Body of pancreas (tissue), 4 donors: ENCODE measurements around the gene SNX5. TPM values are rescaled to one million over a fixed set of nuclear protein-coding genes. Genes with fewer than 3 reads are reported as not detected.

ENCODE experiments used
- ATAC-seq: fragments of 150-250 bp; one replicate; pipeline ENCODE4 v1.9.1; 2016
- DNase-seq, 4 donors: peaks; one replicate each; pipeline ENCODE4 v3.0.0-alpha.2; 2019
- H3K27ac ChIP-seq, 4 donors: fragments of 200-600 bp; sonication (generic); 1 replicate in 3 of 4; 2 replicates in 1 of 4; pipeline versions ENCODE4 v1.5.1 to v1.6.1; 2016 to 2019; ENCODE audit warnings: mild to moderate bottlenecking in 1 of 4, mixed read lengths in 1 of 4, moderate library complexity in 1 of 4
- H3K27me3 ChIP-seq, 2 donors: fragments of 200-600 bp; sonication (generic); one replicate each; pipeline ENCODE4 v1.6.0; 2016; ENCODE audit warnings: mild to moderate bottlenecking in 1 of 2
- H3K36me3 ChIP-seq, 2 donors: fragments of 200-600 bp; sonication (generic); replicated peaks in 1 of 2; 2 replicates each; pipeline ENCODE4 v1.5.1; 2016; ENCODE audit warnings: low read depth in 2 of 2; ENCODE audit not compliant: insufficient read depth in 1 of 2
- H3K4me1 ChIP-seq: fragments of 200-600 bp; sonication (generic); one replicate; pipeline ENCODE4 v1.6.0; 2016
- H3K4me3 ChIP-seq, 2 donors: fragments of 200-600 bp; sonication (generic); 1 replicate in 1 of 2; 2 replicates in 1 of 2; pipeline ENCODE4 v1.5.1; 2016 to 2019
- H3K9me3 ChIP-seq, 3 donors: fragments of 200-600 bp; sonication (generic); 1 replicate in 2 of 3; 2 replicates in 1 of 3; pipeline ENCODE4 v1.5.1; 2016
- POLR2A ChIP-seq, 3 donors: fragments of 450-650 bp; IDR thresholded peaks; one replicate each; pipeline ENCODE4 v1.6.1; 2016; ENCODE audit warnings: antibody characterized with exemption in 3 of 3, mild to moderate bottlenecking in 2 of 3
- WGBS, 2 donors: methylation state at CpG; one replicate each; pipeline ENCODE4 v1.1.5; 2017; 5-methylcytosine and 5-hydroxymethylcytosine counted together
- intact Hi-C: fragments of 100-400 bp; cut with DNase I; formaldehyde crosslinking; loops from one replicate; pipeline ENCODE4 v1.15.1; 2023
- total RNA-seq, 2 donors: library from RNA; depleted of rRNA; stranded (reverse); fragments of >200 nt; gene quantifications; one replicate each; pipeline ENCODE4 v1.1.0, GENCODE V29; 2016
- TF ChIP-seq, protein P1 (sequence below), 7 experiments: fragments of 450-650 bp in 4 of 7; fragments of 200-600 bp in 3 of 7; sonication (generic) in 3 of 7; IDR thresholded peaks; one replicate each; pipeline ENCODE4 v1.5.1; 2016 to 2019; ENCODE audit warnings: antibody characterized with exemption in 7 of 7

The SNX5 gene
- total RNA-seq, 2 donors from 2014 or later = 61.3 to 84.3 TPM

DNA sequence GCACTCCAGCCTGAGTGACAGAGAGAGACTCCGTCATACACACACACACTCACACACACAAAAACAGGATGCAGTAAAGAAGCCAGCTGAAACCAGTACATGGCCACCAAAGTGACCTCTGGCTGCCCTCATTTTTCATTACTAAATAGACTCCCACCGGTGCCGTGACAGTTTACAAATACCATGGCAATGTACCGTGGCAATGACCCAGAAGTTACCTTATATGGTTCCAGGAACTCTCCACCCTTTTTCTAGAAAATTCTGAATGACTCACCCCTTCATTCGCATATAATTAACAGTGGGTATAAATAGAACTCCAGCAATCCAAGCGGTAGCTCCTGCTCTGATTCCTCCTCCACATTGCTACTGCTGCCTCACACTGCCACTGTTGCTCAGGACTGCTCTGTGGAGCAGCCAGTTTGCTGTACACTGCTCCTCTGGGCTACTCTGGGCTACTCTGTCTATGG is 57.7 kb downstream of the SNX5 start:
- DNase-seq (peak in 3 of 4 donors; percentile 40 to 67 (median 66)), ATAC-seq (peak; percentile 91)
- peak; percentile 28 to 43 (median 33) for TF ChIP-seq POLR2A (IDR thresholded peaks at IDR 0.05)
- TF ChIP-seq, protein P1, sequence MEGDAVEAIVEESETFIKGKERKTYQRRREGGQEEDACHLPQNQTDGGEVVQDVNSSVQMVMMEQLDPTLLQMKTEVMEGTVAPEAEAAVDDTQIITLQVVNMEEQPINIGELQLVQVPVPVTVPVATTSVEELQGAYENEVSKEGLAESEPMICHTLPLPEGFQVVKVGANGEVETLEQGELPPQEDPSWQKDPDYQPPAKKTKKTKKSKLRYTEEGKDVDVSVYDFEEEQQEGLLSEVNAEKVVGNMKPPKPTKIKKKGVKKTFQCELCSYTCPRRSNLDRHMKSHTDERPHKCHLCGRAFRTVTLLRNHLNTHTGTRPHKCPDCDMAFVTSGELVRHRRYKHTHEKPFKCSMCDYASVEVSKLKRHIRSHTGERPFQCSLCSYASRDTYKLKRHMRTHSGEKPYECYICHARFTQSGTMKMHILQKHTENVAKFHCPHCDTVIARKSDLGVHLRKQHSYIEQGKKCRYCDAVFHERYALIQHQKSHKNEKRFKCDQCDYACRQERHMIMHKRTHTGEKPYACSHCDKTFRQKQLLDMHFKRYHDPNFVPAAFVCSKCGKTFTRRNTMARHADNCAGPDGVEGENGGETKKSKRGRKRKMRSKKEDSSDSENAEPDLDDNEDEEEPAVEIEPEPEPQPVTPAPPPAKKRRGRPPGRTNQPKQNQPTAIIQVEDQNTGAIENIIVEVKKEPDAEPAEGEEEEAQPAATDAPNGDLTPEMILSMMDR (IDR thresholded peaks at IDR 0.05) = no peak
- Histone ChIP-seq H3K36me3 (no peaks in the 10 kb centered on the region), H3K4me3 (no peak overlapping the region), H3K27ac (peak overlapping the region in 3 of 4 donors; percentile 10 to 36 (median 22)), H3K9me3 (no peaks in the 10 kb centered on the region), H3K27me3 (no peaks in the 10 kb centered on the region), H3K4me1 (peaks cover 4% of the 10 kb centered on the region)
- intact Hi-C loops = no loop called here
- 42 to 44% methylated on average over 6 of the region's 6 CpGs for WGBS, 2 donors

DNA sequence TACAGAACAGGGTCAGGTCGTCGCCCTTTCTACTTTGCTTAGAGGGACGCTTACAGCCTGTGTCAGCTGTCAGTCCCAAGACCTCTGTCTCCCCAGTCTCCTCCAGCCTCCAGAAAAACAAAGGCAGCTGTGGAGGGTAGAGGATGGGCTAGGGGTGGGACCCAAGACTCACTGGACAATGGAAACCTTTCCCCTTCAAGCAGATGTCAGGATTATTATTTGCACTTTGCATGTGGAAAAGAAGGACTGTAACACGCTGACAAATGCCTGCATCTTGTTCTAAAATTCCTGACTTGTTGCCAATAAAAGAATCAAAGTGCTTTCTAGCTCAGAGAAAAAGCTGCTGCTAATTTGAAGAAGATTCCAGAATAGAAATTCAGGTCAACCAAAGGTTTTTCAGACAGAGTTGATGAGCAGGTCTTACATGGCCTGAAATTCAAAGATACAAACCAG is 58.7 kb downstream of the SNX5 start:
- ATAC-seq = no peak
- no peaks in the 10 kb centered on the region for H3K36me3 ChIP-seq
- H3K4me3 ChIP-seq = no peak overlapping the region
- no peaks in the 10 kb centered on the region for H3K27me3 ChIP-seq
- no peak for DNase-seq
- H3K4me1 ChIP-seq = peaks cover 4% of the 10 kb centered on the region
- TF ChIP-seq POLR2A (IDR thresholded peaks at IDR 0.05) = no peak
- TF ChIP-seq, protein P1 (IDR thresholded peaks at IDR 0.05) = no peak
- peak overlapping the region in 2 of 4 donors; percentile 22 to 36 for H3K27ac ChIP-seq
- H3K9me3 ChIP-seq = no peaks in the 10 kb centered on the region
- intact Hi-C loops = no loop called here
- 76 to 80% methylated on average over 4 of the region's 4 CpGs for WGBS, 2 donors

- no peak for DNase-seq
- no peak for TF ChIP-seq POLR2A (IDR thresholded peaks at IDR 0.05)
- TF ChIP-seq, protein P1 (IDR thresholded peaks at IDR 0.05) = no peak
- Histone ChIP-seq H3K4me3 (no peak overlapping the region), H3K36me3 (no peaks in the 10 kb centered on the region), H3K9me3 (no peaks in the 10 kb centered on the region), H3K27ac (no peak overlapping the region), H3K27me3 (no peaks in the 10 kb centered on the region), H3K4me1 (peaks cover 2% of the 10 kb centered on the region)
- 85 to 92% methylated on average over 7 of the region's 7 CpGs for WGBS, 2 donors
- ATAC-seq = no peak
- intact Hi-C loops = no loop called here
Observed at GRCh38 chr20:17905544-17905943, 63.0 kb downstream of the SNX5 start.

DNA sequence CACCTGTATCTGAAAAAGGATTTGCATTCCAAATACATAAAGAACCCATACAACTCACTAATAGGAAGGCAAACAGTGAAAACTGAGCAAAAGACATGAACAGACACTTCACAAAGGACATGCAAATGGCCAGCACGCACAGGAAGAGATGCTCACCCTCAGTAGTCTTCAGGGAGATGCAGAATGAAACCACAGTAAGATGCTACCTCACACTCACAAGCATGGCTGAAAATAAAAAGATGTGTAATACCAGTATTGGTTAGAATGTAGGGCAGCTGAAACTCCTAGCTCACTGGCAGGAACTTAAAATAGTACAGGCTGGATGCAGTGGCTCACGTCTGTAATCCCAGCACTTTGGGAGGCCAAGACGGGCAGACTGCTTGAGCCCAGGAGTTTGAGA is 64.6 kb downstream of the SNX5 start:
- WGBS, 2 donors = 77 to 89% methylated on average over 3 of the region's 3 CpGs
- no peak for DNase-seq
- TF ChIP-seq POLR2A (IDR thresholded peaks at IDR 0.05) = no peak
- TF ChIP-seq, protein P1 (IDR thresholded peaks at IDR 0.05) = no peak
- no peak for ATAC-seq
- Histone ChIP-seq H3K4me1 (no peaks in the 10 kb centered on the region), H3K9me3 (no peaks in the 10 kb centered on the region), H3K27me3 (no peaks in the 10 kb centered on the region), H3K36me3 (no peaks in the 10 kb centered on the region), H3K4me3 (no peak overlapping the region), H3K27ac (no peak overlapping the region)
- intact Hi-C loops = no loop called here

DNA sequence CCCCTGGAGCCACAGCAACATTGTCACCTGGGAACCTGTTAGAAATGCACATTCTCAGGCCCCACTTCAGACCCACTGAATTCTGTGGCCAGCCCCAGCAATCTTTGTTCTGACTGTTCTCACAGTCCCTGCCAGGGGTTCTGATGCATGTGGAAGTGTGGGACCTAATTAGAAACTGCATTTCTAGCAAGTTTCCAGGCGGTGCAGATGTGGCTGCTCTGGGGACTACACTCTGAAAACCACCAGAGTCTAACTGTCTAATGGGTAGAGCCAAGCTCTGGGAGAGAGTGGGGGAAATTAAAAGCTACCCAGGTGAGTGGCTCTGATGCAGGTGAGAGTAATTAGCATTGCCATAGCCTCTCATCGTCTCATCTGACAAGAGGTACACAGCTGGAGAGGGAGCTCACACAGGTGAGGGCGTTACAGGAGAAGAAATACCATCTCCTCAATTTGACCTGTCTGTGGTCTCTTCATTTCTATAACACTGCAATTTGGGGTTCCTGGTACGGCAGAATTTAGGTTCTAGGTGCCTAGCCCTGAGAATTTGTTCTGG is 66.0 kb downstream of the SNX5 start:
- H3K4me3 ChIP-seq = no peak overlapping the region
- DNase-seq (no peak), ATAC-seq (no peak)
- no peaks in the 10 kb centered on the region for H3K4me1 ChIP-seq
- no peaks in the 10 kb centered on the region for H3K36me3 ChIP-seq
- no peak overlapping the region for H3K27ac ChIP-seq
- no peaks in the 10 kb centered on the region for H3K9me3 ChIP-seq
- intact Hi-C loops = no loop called here
- TF ChIP-seq, protein P1 (IDR thresholded peaks at IDR 0.05) = no peak
- TF ChIP-seq POLR2A (IDR thresholded peaks at IDR 0.05) = no peak
- WGBS, 2 donors = 74 to 87% methylated on average over 4 of the region's 4 CpGs
- no peaks in the 10 kb centered on the region for H3K27me3 ChIP-seq
